Esophagus muscularis mucosa (tissue), 4 donors: ENCODE measurements around the gene CORO7.

Experiments
- EP300 ChIP-seq: sonication (generic); formaldehyde crosslinking; IDR thresholded peaks from one replicate; pipeline ENCODE4 v1.6.1; 2017; ENCODE audit warnings: antibody characterized with exemption
- POLR2A ChIP-seq: fragments of 450-650 bp; IDR thresholded peaks from one replicate; pipeline ENCODE4 v1.6.1; 2017; ENCODE audit warnings: antibody characterized with exemption, moderate library complexity, mild to moderate bottlenecking, low read depth
- TF ChIP-seq, protein P1 (sequence below), 3 experiments: fragments of 200-600 bp in 2 of 3; fragments of 450-650 bp in 1 of 3; sonication (generic) in 2 of 3; IDR thresholded peaks; one replicate each; pipeline ENCODE4 v1.5.1; 2017 to 2019; ENCODE audit warnings: antibody characterized with exemption in 3 of 3, mild to moderate bottlenecking in 2 of 3, moderate library complexity in 1 of 3

- TF ChIP-seq, protein P1, sequence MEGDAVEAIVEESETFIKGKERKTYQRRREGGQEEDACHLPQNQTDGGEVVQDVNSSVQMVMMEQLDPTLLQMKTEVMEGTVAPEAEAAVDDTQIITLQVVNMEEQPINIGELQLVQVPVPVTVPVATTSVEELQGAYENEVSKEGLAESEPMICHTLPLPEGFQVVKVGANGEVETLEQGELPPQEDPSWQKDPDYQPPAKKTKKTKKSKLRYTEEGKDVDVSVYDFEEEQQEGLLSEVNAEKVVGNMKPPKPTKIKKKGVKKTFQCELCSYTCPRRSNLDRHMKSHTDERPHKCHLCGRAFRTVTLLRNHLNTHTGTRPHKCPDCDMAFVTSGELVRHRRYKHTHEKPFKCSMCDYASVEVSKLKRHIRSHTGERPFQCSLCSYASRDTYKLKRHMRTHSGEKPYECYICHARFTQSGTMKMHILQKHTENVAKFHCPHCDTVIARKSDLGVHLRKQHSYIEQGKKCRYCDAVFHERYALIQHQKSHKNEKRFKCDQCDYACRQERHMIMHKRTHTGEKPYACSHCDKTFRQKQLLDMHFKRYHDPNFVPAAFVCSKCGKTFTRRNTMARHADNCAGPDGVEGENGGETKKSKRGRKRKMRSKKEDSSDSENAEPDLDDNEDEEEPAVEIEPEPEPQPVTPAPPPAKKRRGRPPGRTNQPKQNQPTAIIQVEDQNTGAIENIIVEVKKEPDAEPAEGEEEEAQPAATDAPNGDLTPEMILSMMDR (IDR thresholded peaks at IDR 0.05), result no peak
- TF ChIP-seq EP300, result no peak
- no peak for TF ChIP-seq POLR2A
These were observed 99.4 kb downstream of the CORO7 start for GRCh38 chr16:4316864-4317531.
